Measurements from ENCODE around the gene ASRGL1.

The ASRGL1 gene

GRCh38 chr11:62439785-62440602, 102.7 kb downstream of the ASRGL1 start:
- H3K36me3 Mint-ChIP-seq (ENCODE audit: low read depth) = no peaks in the 10 kb centered on the region
- peaks cover 37% of the 10 kb centered on the region for H3K4me1 Mint-ChIP-seq
- no peak overlapping the region for H3K4me3 Mint-ChIP-seq
- peak overlapping the region; percentile 93 for H3K27ac Mint-ChIP-seq
- peaks cover 7% of the 10 kb centered on the region for H3K27me3 Mint-ChIP-seq (ENCODE audit: low read depth, poor library complexity)
- TF ChIP-seq CTCF (IDR thresholded peaks at IDR 0.05) = no peak
- DNase-seq = no peak
- H3K9me3 Mint-ChIP-seq = no peaks in the 10 kb centered on the region
